ENCODE results near the gene MCU.
"Not testable (repeated sequence)": the region's sequence is repeated elsewhere in the genome, so short reads cannot be mapped to it uniquely, and the experiment has no call there.

Gene MCU

GRCh38 chr10:72691863-72692743, at the start of gene MCU:
MCU (plus strand) TSS chr10:72692143; CDS start chr10:72692152, 9 bp downstream.
- DNase-seq: peak; percentile 93
- in situ Hi-C loops (cut with MboI; ENCODE audit: low pct_unique_long_range_greater_than_20kb, low sequenced_read_pairs): no loop called here

- DNase-seq: no peak
- in situ Hi-C loops (cut with MboI; ENCODE audit: low pct_unique_long_range_greater_than_20kb, low sequenced_read_pairs): no loop called here
Observed at GRCh38 chr10:72642318-72642717, 49.6 kb upstream of the MCU start.

- in situ Hi-C loops (cut with MboI; ENCODE audit: low pct_unique_long_range_greater_than_20kb, low sequenced_read_pairs): no loop called here
- no peak for DNase-seq
Observed at GRCh38 chr10:72645263-72645858, 46.6 kb upstream of the MCU start.

- DNase-seq; in situ Hi-C loops (cut with MboI; ENCODE audit: low pct_unique_long_range_greater_than_20kb, low sequenced_read_pairs): not testable (repeated sequence)
Observed at GRCh38 chr10:72646971-72647370, 45.0 kb upstream of the MCU start.

GRCh38 chr10:72648301-72648700, 43.6 kb upstream of the MCU start:
- DNase-seq: no peak
- in situ Hi-C loops (cut with MboI; ENCODE audit: low pct_unique_long_range_greater_than_20kb, low sequenced_read_pairs): no loop called here

GRCh38 chr10:72649291-72649690, 42.7 kb upstream of the MCU start:
- in situ Hi-C loops (cut with MboI; ENCODE audit: low pct_unique_long_range_greater_than_20kb, low sequenced_read_pairs): no loop called here
- DNase-seq: no peak

- no peak for DNase-seq
- in situ Hi-C loops (cut with MboI; ENCODE audit: low pct_unique_long_range_greater_than_20kb, low sequenced_read_pairs): no loop called here
Observed at GRCh38 chr10:72653383-72654096, 38.4 kb upstream of the MCU start.

- in situ Hi-C loops (cut with MboI; ENCODE audit: low pct_unique_long_range_greater_than_20kb, low sequenced_read_pairs): no loop called here
- no peak for DNase-seq
Observed at GRCh38 chr10:72654720-72655119, 37.2 kb upstream of the MCU start.

- in situ Hi-C loops (cut with MboI; ENCODE audit: low pct_unique_long_range_greater_than_20kb, low sequenced_read_pairs): no loop called here
- no peak for DNase-seq
Observed at GRCh38 chr10:72658696-72659400, 33.1 kb upstream of the MCU start.

- in situ Hi-C loops (cut with MboI; ENCODE audit: low pct_unique_long_range_greater_than_20kb, low sequenced_read_pairs): no loop called here
- no peak for DNase-seq
Observed at GRCh38 chr10:72659694-72660093, 32.2 kb upstream of the MCU start.

- DNase-seq: no peak
- in situ Hi-C loops (cut with MboI; ENCODE audit: low pct_unique_long_range_greater_than_20kb, low sequenced_read_pairs): no loop called here
Observed at GRCh38 chr10:72660220-72660619, 31.7 kb upstream of the MCU start.

- no peak for DNase-seq
- in situ Hi-C loops (cut with MboI; ENCODE audit: low pct_unique_long_range_greater_than_20kb, low sequenced_read_pairs): no loop called here
Observed at GRCh38 chr10:72661431-72661830, 30.5 kb upstream of the MCU start.

GRCh38 chr10:72663971-72664370, 28.0 kb upstream of the MCU start:
- in situ Hi-C loops (cut with MboI; ENCODE audit: low pct_unique_long_range_greater_than_20kb, low sequenced_read_pairs): no loop called here
- DNase-seq: no peak

- in situ Hi-C loops (cut with MboI; ENCODE audit: low pct_unique_long_range_greater_than_20kb, low sequenced_read_pairs): no loop called here
- DNase-seq: no peak
Observed at GRCh38 chr10:72665925-72666324, 26.0 kb upstream of the MCU start.

GRCh38 chr10:72667207-72667864, 24.6 kb upstream of the MCU start:
- in situ Hi-C loops (cut with MboI; ENCODE audit: low pct_unique_long_range_greater_than_20kb, low sequenced_read_pairs): no loop called here
- no peak for DNase-seq

GRCh38 chr10:72673280-72673679, 18.7 kb upstream of the MCU start:
- in situ Hi-C loops (cut with MboI; ENCODE audit: low pct_unique_long_range_greater_than_20kb, low sequenced_read_pairs): no loop called here
- no peak for DNase-seq

- in situ Hi-C loops (cut with MboI; ENCODE audit: low pct_unique_long_range_greater_than_20kb, low sequenced_read_pairs); DNase-seq: not testable (repeated sequence)
Observed at GRCh38 chr10:72674174-72674573, 17.8 kb upstream of the MCU start.

- in situ Hi-C loops (cut with MboI; ENCODE audit: low pct_unique_long_range_greater_than_20kb, low sequenced_read_pairs): no loop called here
- DNase-seq: no peak
Observed at GRCh38 chr10:72679838-72680241, 12.1 kb upstream of the MCU start.

- in situ Hi-C loops (cut with MboI; ENCODE audit: low pct_unique_long_range_greater_than_20kb, low sequenced_read_pairs): no loop called here
- DNase-seq: peak; percentile 47
Observed at GRCh38 chr10:72682638-72683037, 9.3 kb upstream of the MCU start.
